Measurements from ENCODE around the gene ABTB2.

DNA sequence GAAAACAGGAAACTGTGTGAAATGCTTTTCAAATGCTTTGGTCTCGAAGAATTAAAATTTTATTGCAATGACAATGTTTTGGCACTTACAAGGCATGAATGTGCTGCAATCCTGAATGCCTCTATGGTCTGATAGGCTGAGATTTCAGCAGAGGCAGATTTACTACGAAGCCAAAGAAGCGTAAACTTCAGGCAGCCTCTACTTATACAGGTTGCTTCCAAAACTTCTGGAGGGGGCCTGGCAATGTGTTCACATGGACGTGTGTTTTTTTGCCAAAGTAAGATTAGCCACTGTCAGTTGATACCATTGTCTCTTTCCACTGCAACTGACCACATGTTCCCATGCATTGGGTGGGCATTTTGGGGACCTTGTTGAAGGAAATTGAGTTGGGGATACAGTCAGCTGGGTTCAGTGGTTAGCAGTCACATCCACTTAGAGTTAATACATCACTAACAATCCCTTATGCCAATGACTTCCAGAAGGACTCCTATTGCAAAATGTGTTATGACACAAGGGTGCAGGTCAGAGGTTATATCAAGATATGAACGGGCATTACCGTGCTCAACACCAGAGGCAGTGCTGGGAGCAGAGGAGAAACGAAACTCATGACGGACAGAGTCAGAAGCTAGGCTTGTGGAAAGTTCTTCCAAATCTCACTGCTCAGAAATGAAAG, 48.8 kb downstream of the ABTB2 start:
- TF ChIP-seq, protein P1, sequence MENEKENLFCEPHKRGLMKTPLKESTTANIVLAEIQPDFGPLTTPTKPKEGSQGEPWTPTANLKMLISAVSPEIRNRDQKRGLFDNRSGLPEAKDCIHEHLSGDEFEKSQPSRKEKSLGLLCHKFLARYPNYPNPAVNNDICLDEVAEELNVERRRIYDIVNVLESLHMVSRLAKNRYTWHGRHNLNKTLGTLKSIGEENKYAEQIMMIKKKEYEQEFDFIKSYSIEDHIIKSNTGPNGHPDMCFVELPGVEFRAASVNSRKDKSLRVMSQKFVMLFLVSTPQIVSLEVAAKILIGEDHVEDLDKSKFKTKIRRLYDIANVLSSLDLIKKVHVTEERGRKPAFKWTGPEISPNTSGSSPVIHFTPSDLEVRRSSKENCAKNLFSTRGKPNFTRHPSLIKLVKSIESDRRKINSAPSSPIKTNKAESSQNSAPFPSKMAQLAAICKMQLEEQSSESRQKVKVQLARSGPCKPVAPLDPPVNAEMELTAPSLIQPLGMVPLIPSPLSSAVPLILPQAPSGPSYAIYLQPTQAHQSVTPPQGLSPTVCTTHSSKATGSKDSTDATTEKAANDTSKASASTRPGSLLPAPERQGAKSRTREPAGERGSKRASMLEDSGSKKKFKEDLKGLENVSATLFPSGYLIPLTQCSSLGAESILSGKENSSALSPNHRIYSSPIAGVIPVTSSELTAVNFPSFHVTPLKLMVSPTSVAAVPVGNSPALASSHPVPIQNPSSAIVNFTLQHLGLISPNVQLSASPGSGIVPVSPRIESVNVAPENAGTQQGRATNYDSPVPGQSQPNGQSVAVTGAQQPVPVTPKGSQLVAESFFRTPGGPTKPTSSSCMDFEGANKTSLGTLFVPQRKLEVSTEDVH (IDR thresholded peaks at IDR 0.05; ENCODE audit: low read depth, partially characterized antibody), result no peak
- no peak for TF ChIP-seq POLR2A (IDR thresholded peaks at IDR 0.05; ENCODE audit: low read depth, low read length)
- TF ChIP-seq EGR1 (IDR thresholded peaks at IDR 0.05; ENCODE audit: borderline replicate concordance in 1 of 2, low read depth in 2 of 2, low read length in 2 of 2), result no peak
- no peak for TF ChIP-seq ZNF592 (IDR thresholded peaks at IDR 0.05)
- no peak for TF ChIP-seq FOXM1 (IDR thresholded peaks at IDR 0.05; ENCODE audit: low read depth, low read length)
- no peak for TF ChIP-seq EP300 (IDR thresholded peaks at IDR 0.05; ENCODE audit: borderline replicate concordance in 1 of 2, control insufficient read depth in 1 of 2, low read depth in 2 of 2, low read length in 2 of 2)
- TF ChIP-seq, protein P2, sequence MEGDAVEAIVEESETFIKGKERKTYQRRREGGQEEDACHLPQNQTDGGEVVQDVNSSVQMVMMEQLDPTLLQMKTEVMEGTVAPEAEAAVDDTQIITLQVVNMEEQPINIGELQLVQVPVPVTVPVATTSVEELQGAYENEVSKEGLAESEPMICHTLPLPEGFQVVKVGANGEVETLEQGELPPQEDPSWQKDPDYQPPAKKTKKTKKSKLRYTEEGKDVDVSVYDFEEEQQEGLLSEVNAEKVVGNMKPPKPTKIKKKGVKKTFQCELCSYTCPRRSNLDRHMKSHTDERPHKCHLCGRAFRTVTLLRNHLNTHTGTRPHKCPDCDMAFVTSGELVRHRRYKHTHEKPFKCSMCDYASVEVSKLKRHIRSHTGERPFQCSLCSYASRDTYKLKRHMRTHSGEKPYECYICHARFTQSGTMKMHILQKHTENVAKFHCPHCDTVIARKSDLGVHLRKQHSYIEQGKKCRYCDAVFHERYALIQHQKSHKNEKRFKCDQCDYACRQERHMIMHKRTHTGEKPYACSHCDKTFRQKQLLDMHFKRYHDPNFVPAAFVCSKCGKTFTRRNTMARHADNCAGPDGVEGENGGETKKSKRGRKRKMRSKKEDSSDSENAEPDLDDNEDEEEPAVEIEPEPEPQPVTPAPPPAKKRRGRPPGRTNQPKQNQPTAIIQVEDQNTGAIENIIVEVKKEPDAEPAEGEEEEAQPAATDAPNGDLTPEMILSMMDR (IDR thresholded peaks at IDR 0.05 in 2 of 3, conservative IDR thresholded peaks at IDR 0.05 in 1 of 3; ENCODE audit: control insufficient read depth in 2 of 3, extremely low read depth in 1 of 3, insufficient read depth in 1 of 3, low read depth in 3 of 3, low read length in 3 of 3), result no peak
- no peak for TF ChIP-seq ZZZ3 (IDR thresholded peaks at IDR 0.05; ENCODE audit: control insufficient read depth, insufficient read length, low read depth)
- TF ChIP-seq RCOR1 (conservative IDR thresholded peaks at IDR 0.05; ENCODE audit: low read depth, low read length), result no peak
- no peak for TF ChIP-seq SMC3 (IDR thresholded peaks at IDR 0.05; ENCODE audit: borderline replicate concordance, low read length)
- no peak for TF ChIP-seq USF2 (IDR thresholded peaks at IDR 0.05; ENCODE audit: borderline replicate concordance, low read depth, low read length)
